Ishikawa (cell line): ENCODE results near the gene STK38.

Experiments used
- EP300 ChIP-seq: IDR thresholded peaks from 2 replicates; pipeline ENCODE4 v1.6.1; 2012; ENCODE audit warnings: borderline replicate concordance
- TAF1 ChIP-seq: IDR thresholded peaks from 2 replicates; pipeline ENCODE4 v1.6.1; 2012; ENCODE audit warnings: low read depth, mild to moderate bottlenecking
- ZBTB7A ChIP-seq: IDR thresholded peaks from 2 replicates; pipeline ENCODE4 v1.6.1; 2012; ENCODE audit warnings: low read depth
- TF ChIP-seq, protein P1 (sequence below): IDR thresholded peaks from 2 replicates; pipeline ENCODE4 v1.6.1; 2012
- TF ChIP-seq, protein P2 (sequence below): IDR thresholded peaks from 2 replicates; pipeline ENCODE4 v1.6.1; 2012

DNA sequence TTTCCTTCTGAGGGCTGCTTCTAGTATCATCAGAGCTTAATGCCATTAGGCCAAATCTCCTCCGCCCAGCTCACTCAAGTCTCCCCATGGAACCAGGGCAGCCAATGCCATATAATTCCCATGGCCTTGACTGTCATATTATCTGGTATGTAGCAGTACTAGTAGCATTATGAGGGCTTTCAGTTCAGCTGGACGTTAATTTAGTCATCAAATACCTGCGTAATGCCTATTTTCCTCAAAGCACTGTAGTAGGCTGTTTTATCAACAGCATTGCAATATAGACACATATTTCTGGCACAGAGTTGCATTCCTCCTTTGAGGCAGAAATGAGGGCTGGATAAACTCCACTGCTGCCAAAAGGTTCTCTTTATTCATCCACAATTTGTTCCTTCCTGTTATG lies 102.8 kb downstream of the STK38 start:
- TF ChIP-seq ZBTB7A (no peak), TAF1 (no peak), EP300 (no peak)
- TF ChIP-seq, protein P1, sequence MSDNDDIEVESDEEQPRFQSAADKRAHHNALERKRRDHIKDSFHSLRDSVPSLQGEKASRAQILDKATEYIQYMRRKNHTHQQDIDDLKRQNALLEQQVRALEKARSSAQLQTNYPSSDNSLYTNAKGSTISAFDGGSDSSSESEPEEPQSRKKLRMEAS, result no peak
- TF ChIP-seq, protein P2, sequence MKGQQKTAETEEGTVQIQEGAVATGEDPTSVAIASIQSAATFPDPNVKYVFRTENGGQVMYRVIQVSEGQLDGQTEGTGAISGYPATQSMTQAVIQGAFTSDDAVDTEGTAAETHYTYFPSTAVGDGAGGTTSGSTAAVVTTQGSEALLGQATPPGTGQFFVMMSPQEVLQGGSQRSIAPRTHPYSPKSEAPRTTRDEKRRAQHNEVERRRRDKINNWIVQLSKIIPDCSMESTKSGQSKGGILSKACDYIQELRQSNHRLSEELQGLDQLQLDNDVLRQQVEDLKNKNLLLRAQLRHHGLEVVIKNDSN, result no peak
